Activated CD4-positive, alpha-beta T cell treated with anti-CD3 and anti-CD28 coated beads, Interleukin-10, Interleukin-2, amounts not matched to agents 100 ng/mL and 50 ng/mL, durations not matched to agents 16 hours and 8 hours (primary cell): ENCODE data around the gene CCL19.
A peak's percentile ranks its signal among the peaks of the same experiment; 100 is the strongest.

ENCODE experiments used
- DNase-seq: peaks from one replicate; pipeline ENCODE4 v3.0.0-alpha.2; 2020

CCL19 gene

GRCh38 chr9:34659592-34660253 is 31.4 kb downstream of the CCL19 start:
- DNase-seq = no peak

GRCh38 chr9:34658461-34658860 is 32.6 kb downstream of the CCL19 start:
- DNase-seq = no peak

- DNase-seq = no peak
These were observed 34.1 kb downstream of the CCL19 start for GRCh38 chr9:34656992-34657391.

GRCh38 chr9:34655394-34655793 is 35.7 kb downstream of the CCL19 start:
- DNase-seq = no peak

- no peak for DNase-seq
These were observed 36.6 kb downstream of the CCL19 start for GRCh38 chr9:34654323-34655051.

- DNase-seq = no peak
These were observed 37.7 kb downstream of the CCL19 start for GRCh38 chr9:34653151-34654072.

GRCh38 chr9:34652602-34653000 is 38.5 kb downstream of the CCL19 start:
- DNase-seq = no peak

- DNase-seq = peak; percentile 63
These were observed 39.0 kb downstream of the CCL19 start, which contains the start of gene IL11RA for GRCh38 chr9:34651876-34652601. Gene IL11RA, plus strand, starts transcription at chr9:34652185. Its CDS starts 3,033 bp downstream, at chr9:34655218.

- no peak for DNase-seq
These were observed 39.8 kb downstream of the CCL19 start for GRCh38 chr9:34651321-34651720.

GRCh38 chr9:34650816-34651215 is 40.3 kb downstream of the CCL19 start:
- DNase-seq = no peak

GRCh38 chr9:34648673-34649072 is 42.4 kb downstream of the CCL19 start:
- DNase-seq = no peak

GRCh38 chr9:34647651-34648050 is 43.4 kb downstream of the CCL19 start:
- DNase-seq = peak; percentile 43

GRCh38 chr9:34647084-34647403 is 44.0 kb downstream of the CCL19 start:
- no peak for DNase-seq

- peak; percentile 97 for DNase-seq
These were observed 44.6 kb downstream of the CCL19 start, which contains the start of gene GALT for GRCh38 chr9:34646211-34647083. Gene GALT, plus strand, starts transcription at chr9:34646675. Its CDS starts 30 bp downstream, at chr9:34646705.

- DNase-seq = no peak
These were observed 46.2 kb downstream of the CCL19 start for GRCh38 chr9:34644766-34645314.

GRCh38 chr9:34642679-34643078 is 48.4 kb downstream of the CCL19 start:
- DNase-seq = no peak
